Panc1 (cell line): Measurements from ENCODE around the gene PGLYRP3. TPM values are rescaled to one million over a fixed set of nuclear protein-coding genes. Genes with fewer than 3 reads are reported as not detected.

Experiments
- ATAC-seq: fragments of 200-7000 bp; cut with Tn5 transposase; 2 replicates; pipeline ENCODE4 v1.9.1; 2020; ENCODE audit warnings: mild to moderate bottlenecking, moderate library complexity
- BruUV-seq: library from RNA; stranded (reverse); fragments of 400-500 nt; replicated peaks from 2 replicates; lab custom pipeline; 2021; lab: Mats Ljungman, UMichigan
- CTCF ChIA-PET: fragments of 300-600 bp; sonication (Branson Sonifier 250); formaldehyde crosslinking; loops from one replicate; lab custom pipeline; 2022; ENCODE audit warnings: antibody characterized with exemption; lab: Charles Lee
- POLR2A ChIA-PET: fragments of 300-600 bp; sonication (Branson Sonifier 250); formaldehyde crosslinking; loops from one replicate; lab custom pipeline; 2022; ENCODE audit warnings: antibody characterized with exemption; lab: Charles Lee
- DNase-seq: peaks from one replicate; pipeline ENCODE4 v3.0.0-alpha.2; 2010; ENCODE audit warnings: low read depth, low spot score
- H3K27ac ChIP-seq: 2 replicates; pipeline ENCODE4 v1.5.1; 2011; ENCODE audit warnings: mild to moderate bottlenecking, low read length, inconsistent platforms
- H3K27me3 ChIP-seq: fragments of 200-500 bp; sonication (Bioruptor generic); 2 replicates; pipeline ENCODE4 v1.6.0; 2014; ENCODE audit warnings: low read length, inconsistent platforms; ENCODE audit not compliant: control insufficient read depth, insufficient read depth
- H3K36me3 ChIP-seq: fragments of 200-500 bp; sonication (Bioruptor generic); 2 replicates; pipeline ENCODE4 v1.5.1; 2014; ENCODE audit warnings: inconsistent platforms, mild to moderate bottlenecking, low read length, moderate library complexity; ENCODE audit not compliant: control insufficient read depth, insufficient read depth
- H3K4me1 ChIP-seq: 2 replicates; pipeline ENCODE4 v1.5.1; 2011; ENCODE audit warnings: inconsistent platforms, mild to moderate bottlenecking, low read length, moderate library complexity; ENCODE audit not compliant: control insufficient read depth, insufficient read depth
- H3K4me3 ChIP-seq, 2 experiments: 2 replicates each; pipeline ENCODE4 v1.5.1; 2011 to 2012; ENCODE audit warnings: low read depth in 2 of 2, low read length in 2 of 2, mild to moderate bottlenecking in 2 of 2, inconsistent platforms in 1 of 2, moderate library complexity in 1 of 2
- H3K9me3 ChIP-seq: fragments of 200-500 bp; sonication (Bioruptor generic); 2 replicates; pipeline ENCODE4 v1.5.1; 2014; ENCODE audit warnings: low read depth, mild to moderate bottlenecking, inconsistent platforms, low read length, moderate library complexity; ENCODE audit not compliant: control insufficient read depth, insufficient read depth
- CTCF ChIP-seq: fragments of 450-650 bp; IDR thresholded peaks from 2 replicates; pipeline ENCODE4 v1.5.1; 2017; ENCODE audit warnings: mild to moderate bottlenecking
- POLR2AphosphoS5 ChIP-seq: IDR thresholded peaks from 2 replicates; pipeline ENCODE4 v1.6.1; 2012; ENCODE audit warnings: mild to moderate bottlenecking, low read depth, low read length, moderate library complexity
- REST ChIP-seq, 2 experiments: IDR thresholded peaks; 2 replicates each; pipeline ENCODE4 v1.6.1; 2011 to 2012; ENCODE audit warnings: low read depth in 2 of 2, control low read depth in 1 of 2, low read length in 1 of 2, mild to moderate bottlenecking in 1 of 2, moderate library complexity in 1 of 2; ENCODE audit not compliant: insufficient read depth in 1 of 2
- SIN3A ChIP-seq: IDR thresholded peaks from 2 replicates; pipeline ENCODE4 v1.6.1; 2012; ENCODE audit warnings: low read depth, mild to moderate bottlenecking, low read length, moderate library complexity, borderline replicate concordance; ENCODE audit not compliant: insufficient read depth
- TCF7L2 ChIP-seq: IDR thresholded peaks from 2 replicates; pipeline ENCODE4 v1.6.1; 2011; ENCODE audit warnings: mild to moderate bottlenecking, low read depth, low read length, inconsistent platforms
- in situ Hi-C: cut with HindIII; loops from 2 replicates; pipeline ENCODE4 v1.10.0; 2016; ENCODE audit warnings: low sequenced_read_pairs, low pct_unique_long_range_greater_than_20kb
- intact Hi-C: fragments of 100-400 bp; cut with micrococcal nuclease; formaldehyde crosslinking; loops from one replicate; pipeline ENCODE4 v1.10.0; 2022; ENCODE audit not compliant: unreplicated experiment
- total RNA-seq: library from RNA; stranded (reverse); gene quantifications from one replicate; pipeline ENCODE4 v1.2.1, GENCODE V29; 2021; ENCODE audit not compliant: unreplicated experiment

PGLYRP3 gene
- total RNA-seq, 1 experiment from 2014 or later: not detected

DNA sequence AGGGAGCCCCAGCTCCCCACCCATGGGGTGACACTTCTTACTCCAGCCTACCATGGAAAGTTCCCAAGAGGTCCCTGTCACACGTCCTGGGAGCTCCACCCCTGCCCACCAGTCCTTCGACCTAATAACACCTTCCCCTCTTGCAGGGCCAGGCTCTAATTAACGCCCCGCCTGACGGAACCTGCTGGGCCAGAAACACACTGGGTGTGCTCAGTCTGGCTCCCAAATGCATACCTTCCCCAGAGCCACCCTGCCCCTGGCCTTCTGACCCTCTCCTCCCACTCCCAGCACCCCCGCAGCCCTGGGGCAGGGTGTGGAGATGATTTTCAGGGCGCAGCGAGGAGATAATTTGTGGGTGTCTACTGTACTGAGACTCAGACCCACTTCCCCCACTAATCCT is 20.6 kb downstream of the PGLYRP3 start:
- DNase-seq (no peak), ATAC-seq (no peak)
- ChIA-PET CTCF (interaction anchor here (0.6 kb wide), 1 partner anchor 61 kb away, joined by 6 read pairs; no protein-coding TSS in a partner anchor), POLR2A (no interaction called here)
- in situ Hi-C loops: no loop called here
- Histone ChIP-seq H3K4me3 (no peak overlapping the region), H3K9me3 (no peaks in the 10 kb centered on the region), H3K36me3 (no peaks in the 10 kb centered on the region), H3K27me3 (no peaks in the 10 kb centered on the region), H3K27ac (no peak overlapping the region), H3K4me1 (no peaks in the 10 kb centered on the region)
- TF ChIP-seq POLR2AphosphoS5 (no peak), REST (IDR thresholded peaks at IDR 0.05; ENCODE audit: insufficient read depth in 1 of 2, low read depth in 2 of 2, low read length in 1 of 2) (no peak), CTCF (no peak), TCF7L2 (no peak), SIN3A (no peak)
- BruUV-seq: no TSS peak
- intact Hi-C loops: no loop called here

GRCh38 chr1:153291514-153291913 is 21.2 kb downstream of the PGLYRP3 start:
- POLR2A ChIA-PET: no interaction called here

GRCh38 chr1:153288634-153289275 is 24.0 kb downstream of the PGLYRP3 start:
- Histone ChIP-seq H3K27ac (no peak overlapping the region), H3K27me3 (peaks cover 14% of the 10 kb centered on the region)
- POLR2A ChIA-PET: interaction anchor here (0.7 kb wide), 1 partner anchor 1100 kb away, joined by 5 read pairs; no protein-coding TSS in a partner anchor

More at GRCh38 chr1:153291514-153291913, 21.2 kb downstream of the PGLYRP3 start:
- in situ Hi-C loops (no loop called here), intact Hi-C loops (no loop called here)
- no peaks in the 10 kb centered on the region for H3K36me3 ChIP-seq
- no peak for DNase-seq
- no TSS peak for BruUV-seq
- H3K4me3 ChIP-seq: no peak overlapping the region
- no peaks in the 10 kb centered on the region for H3K9me3 ChIP-seq
- no peak for TF ChIP-seq SIN3A
- no peak overlapping the region for H3K27ac ChIP-seq
- CTCF ChIA-PET: interaction anchor here (0.6 to 1.2 kb wide), 3 partner anchors 62 to 714 kb away, joined by 3 to 6 read pairs (median 4); no protein-coding TSS in a partner anchor
- H3K4me1 ChIP-seq: no peaks in the 10 kb centered on the region
- no peak for ATAC-seq
- no peaks in the 10 kb centered on the region for H3K27me3 ChIP-seq

More at GRCh38 chr1:153288634-153289275, 24.0 kb downstream of the PGLYRP3 start:
- Histone ChIP-seq H3K4me3 (no peak overlapping the region), H3K9me3 (no peaks in the 10 kb centered on the region), H3K36me3 (no peaks in the 10 kb centered on the region), H3K4me1 (no peaks in the 10 kb centered on the region)
- peak; percentile 15 for DNase-seq
- peak; percentile 85 for ATAC-seq
- intact Hi-C loops (no loop called here), in situ Hi-C loops (no loop called here)
- TF ChIP-seq REST (IDR thresholded peaks at IDR 0.05; ENCODE audit: insufficient read depth in 1 of 2, low read depth in 2 of 2, low read length in 1 of 2): no peak
- TF ChIP-seq CTCF: peak; percentile 81
- CTCF ChIA-PET: interaction anchor here (0.6 to 0.7 kb wide), 2 partner anchors 67 to 553 kb away, joined by 3 to 7 read pairs; no protein-coding TSS in a partner anchor
- no TSS peak for BruUV-seq
